Activated T-helper 1 cell treated with anti-CD3 and anti-CD28 coated beads, Interleukin-12 subunit alpha, Interleukin-12 subunit beta, Interleukin-2, Interleukin-4 antibody, amounts not matched to agents 30 ng/mL and 10 ng/mL and 1 ng/mL, durations not matched to agents 14 hours and 24 hours and 36 hours (primary cell): Measurements from ENCODE around the gene TEX264. TPM values are rescaled to one million over a fixed set of nuclear protein-coding genes. Genes with fewer than 3 reads are reported as not detected.

ENCODE experiments used
- DNase-seq: peaks from one replicate; pipeline ENCODE4 v3.0.0; 2021; ENCODE audit warnings: low spot score
- H3K27ac Mint-ChIP-seq: one replicate; pipeline ENCODE4 v1.8.0; 2021; ENCODE audit warnings: mild to moderate bottlenecking, mixed read lengths
- H3K27me3 Mint-ChIP-seq: one replicate; pipeline ENCODE4 v1.8.0; 2022; ENCODE audit warnings: mild to moderate bottlenecking, moderate library complexity, mixed read lengths; ENCODE audit not compliant: insufficient read depth
- H3K36me3 Mint-ChIP-seq: one replicate; pipeline ENCODE4 v1.8.0; 2021; ENCODE audit warnings: low read depth, mixed read lengths
- H3K4me1 Mint-ChIP-seq: one replicate; pipeline ENCODE4 v1.8.0; 2021; ENCODE audit warnings: low read depth, mixed read lengths
- H3K4me3 Mint-ChIP-seq: one replicate; pipeline ENCODE4 v1.8.0; 2021; ENCODE audit warnings: mild to moderate bottlenecking, moderate library complexity, mixed read lengths
- H3K9me3 Mint-ChIP-seq: one replicate; pipeline ENCODE4 v1.8.0; 2021; ENCODE audit warnings: mixed read lengths
- intact Hi-C: fragments of 100-400 bp; cut with micrococcal nuclease; formaldehyde crosslinking; loops from one replicate; pipeline ENCODE4 v1.15.1; 2024
- total RNA-seq: library from RNA; stranded (reverse); gene quantifications from 2 replicates; pipeline ENCODE4 v1.2.3, GENCODE V29; 2022

Gene TEX264
- total RNA-seq, 1 donor from 2014 or later: 50.3 TPM

- Mint-ChIP-seq H3K4me1 (peaks cover 18% of the 10 kb centered on the region), H3K27me3 (no peaks in the 10 kb centered on the region), H3K4me3 (no peak overlapping the region), H3K27ac (no peak overlapping the region), H3K36me3 (no peaks in the 10 kb centered on the region), H3K9me3 (no peaks in the 10 kb centered on the region)
- intact Hi-C loops: no loop called here
- DNase-seq: no peak
These were observed 44.4 kb downstream of the TEX264 start for GRCh38 chr3:51715231-51715976.

GRCh38 chr3:51715977-51716294, 44.9 kb downstream of the TEX264 start:
- no peak for DNase-seq
- H3K27me3 Mint-ChIP-seq: no peaks in the 10 kb centered on the region
- intact Hi-C loops: no loop called here
- no peak overlapping the region for H3K27ac Mint-ChIP-seq
- H3K4me3 Mint-ChIP-seq: no peak overlapping the region
- H3K4me1 Mint-ChIP-seq: peaks cover 23% of the 10 kb centered on the region
- H3K9me3 Mint-ChIP-seq: no peaks in the 10 kb centered on the region
- H3K36me3 Mint-ChIP-seq: no peaks in the 10 kb centered on the region

GRCh38 chr3:51716805-51717204, 45.8 kb downstream of the TEX264 start:
- Mint-ChIP-seq H3K27ac (no peak overlapping the region), H3K4me1 (peaks cover 30% of the 10 kb centered on the region), H3K9me3 (no peaks in the 10 kb centered on the region), H3K27me3 (no peaks in the 10 kb centered on the region), H3K4me3 (no peak overlapping the region), H3K36me3 (no peaks in the 10 kb centered on the region)
- DNase-seq: no peak
- intact Hi-C loops: no loop called here

GRCh38 chr3:51717446-51717845, 46.4 kb downstream of the TEX264 start:
- H3K9me3 Mint-ChIP-seq: no peaks in the 10 kb centered on the region
- intact Hi-C loops: no loop called here
- DNase-seq: no peak
- H3K4me3 Mint-ChIP-seq: no peak overlapping the region
- no peaks in the 10 kb centered on the region for H3K36me3 Mint-ChIP-seq
- peaks cover 37% of the 10 kb centered on the region for H3K4me1 Mint-ChIP-seq
- no peaks in the 10 kb centered on the region for H3K27me3 Mint-ChIP-seq
- H3K27ac Mint-ChIP-seq: no peak overlapping the region

- Mint-ChIP-seq H3K4me3 (no peak overlapping the region), H3K36me3 (no peaks in the 10 kb centered on the region), H3K27me3 (no peaks in the 10 kb centered on the region), H3K27ac (no peak overlapping the region), H3K9me3 (no peaks in the 10 kb centered on the region), H3K4me1 (peaks cover 39% of the 10 kb centered on the region)
- no peak for DNase-seq
- intact Hi-C loops: no loop called here
These were observed 46.9 kb downstream of the TEX264 start for GRCh38 chr3:51717947-51718346.

- H3K4me3 Mint-ChIP-seq: no peak overlapping the region
- intact Hi-C loops: loop anchor here (1.0 kb wide), 1 partner anchor 82 kb away; no protein-coding TSS in a partner anchor
- H3K36me3 Mint-ChIP-seq: no peaks in the 10 kb centered on the region
- H3K27ac Mint-ChIP-seq: no peak overlapping the region
- no peaks in the 10 kb centered on the region for H3K9me3 Mint-ChIP-seq
- peaks cover 39% of the 10 kb centered on the region for H3K4me1 Mint-ChIP-seq
- peak; percentile 69 for DNase-seq
- no peaks in the 10 kb centered on the region for H3K27me3 Mint-ChIP-seq
These were observed 47.7 kb downstream of the TEX264 start for GRCh38 chr3:51718547-51719409.

GRCh38 chr3:51719410-51720025, 48.5 kb downstream of the TEX264 start:
- Mint-ChIP-seq H3K9me3 (no peaks in the 10 kb centered on the region), H3K4me1 (peaks cover 39% of the 10 kb centered on the region), H3K27me3 (no peaks in the 10 kb centered on the region), H3K27ac (no peak overlapping the region), H3K4me3 (no peak overlapping the region), H3K36me3 (no peaks in the 10 kb centered on the region)
- no peak for DNase-seq
- intact Hi-C loops: loop anchor here (1.0 kb wide), 1 partner anchor 81 kb away; no protein-coding TSS in a partner anchor

GRCh38 chr3:51720292-51721061, 49.4 kb downstream of the TEX264 start:
- H3K27ac Mint-ChIP-seq: no peak overlapping the region
- no peaks in the 10 kb centered on the region for H3K27me3 Mint-ChIP-seq
- intact Hi-C loops: no loop called here
- H3K4me1 Mint-ChIP-seq: peaks cover 39% of the 10 kb centered on the region
- no peaks in the 10 kb centered on the region for H3K9me3 Mint-ChIP-seq
- no peak for DNase-seq
- no peaks in the 10 kb centered on the region for H3K36me3 Mint-ChIP-seq
- H3K4me3 Mint-ChIP-seq: no peak overlapping the region

GRCh38 chr3:51721062-51721745, 50.2 kb downstream of the TEX264 start:
- Mint-ChIP-seq H3K4me1 (peaks cover 39% of the 10 kb centered on the region), H3K36me3 (no peaks in the 10 kb centered on the region), H3K9me3 (no peaks in the 10 kb centered on the region), H3K27ac (no peak overlapping the region), H3K27me3 (no peaks in the 10 kb centered on the region), H3K4me3 (no peak overlapping the region)
- intact Hi-C loops: no loop called here
- DNase-seq: no peak

- DNase-seq: no peak
- peaks cover 40% of the 10 kb centered on the region for H3K4me1 Mint-ChIP-seq
- no peaks in the 10 kb centered on the region for H3K27me3 Mint-ChIP-seq
- H3K9me3 Mint-ChIP-seq: no peaks in the 10 kb centered on the region
- H3K36me3 Mint-ChIP-seq: no peaks in the 10 kb centered on the region
- no peak overlapping the region for H3K4me3 Mint-ChIP-seq
- H3K27ac Mint-ChIP-seq: no peak overlapping the region
- intact Hi-C loops: no loop called here
These were observed 51.3 kb downstream of the TEX264 start for GRCh38 chr3:51722362-51722761.

- Mint-ChIP-seq H3K27ac (no peak overlapping the region), H3K9me3 (no peaks in the 10 kb centered on the region), H3K36me3 (no peaks in the 10 kb centered on the region), H3K4me3 (no peak overlapping the region), H3K4me1 (peaks cover 22% of the 10 kb centered on the region), H3K27me3 (no peaks in the 10 kb centered on the region)
- intact Hi-C loops: no loop called here
- no peak for DNase-seq
These were observed 56.4 kb downstream of the TEX264 start for GRCh38 chr3:51727500-51727899.

GRCh38 chr3:51729042-51729633, 58.1 kb downstream of the TEX264 start:
- H3K27ac Mint-ChIP-seq: peak overlapping the region; percentile 24
- H3K4me3 Mint-ChIP-seq: no peak overlapping the region

More at GRCh38 chr3:51729042-51729633, 58.1 kb downstream of the TEX264 start:
- H3K36me3 Mint-ChIP-seq: peaks cover 3% of the 10 kb centered on the region
- DNase-seq: no peak
- no peaks in the 10 kb centered on the region for H3K27me3 Mint-ChIP-seq
- H3K4me1 Mint-ChIP-seq: peaks cover 26% of the 10 kb centered on the region
- peaks cover 4% of the 10 kb centered on the region for H3K9me3 Mint-ChIP-seq
- intact Hi-C loops: loop anchor here (2.0 kb wide), 1 partner anchor 68 kb away; no protein-coding TSS in a partner anchor
